ENCODE data around the gene REM2.
"Not testable (repeated sequence)": the region's sequence is repeated elsewhere in the genome, so short reads cannot be mapped to it uniquely, and the experiment has no call there.

The REM2 gene

DNA sequence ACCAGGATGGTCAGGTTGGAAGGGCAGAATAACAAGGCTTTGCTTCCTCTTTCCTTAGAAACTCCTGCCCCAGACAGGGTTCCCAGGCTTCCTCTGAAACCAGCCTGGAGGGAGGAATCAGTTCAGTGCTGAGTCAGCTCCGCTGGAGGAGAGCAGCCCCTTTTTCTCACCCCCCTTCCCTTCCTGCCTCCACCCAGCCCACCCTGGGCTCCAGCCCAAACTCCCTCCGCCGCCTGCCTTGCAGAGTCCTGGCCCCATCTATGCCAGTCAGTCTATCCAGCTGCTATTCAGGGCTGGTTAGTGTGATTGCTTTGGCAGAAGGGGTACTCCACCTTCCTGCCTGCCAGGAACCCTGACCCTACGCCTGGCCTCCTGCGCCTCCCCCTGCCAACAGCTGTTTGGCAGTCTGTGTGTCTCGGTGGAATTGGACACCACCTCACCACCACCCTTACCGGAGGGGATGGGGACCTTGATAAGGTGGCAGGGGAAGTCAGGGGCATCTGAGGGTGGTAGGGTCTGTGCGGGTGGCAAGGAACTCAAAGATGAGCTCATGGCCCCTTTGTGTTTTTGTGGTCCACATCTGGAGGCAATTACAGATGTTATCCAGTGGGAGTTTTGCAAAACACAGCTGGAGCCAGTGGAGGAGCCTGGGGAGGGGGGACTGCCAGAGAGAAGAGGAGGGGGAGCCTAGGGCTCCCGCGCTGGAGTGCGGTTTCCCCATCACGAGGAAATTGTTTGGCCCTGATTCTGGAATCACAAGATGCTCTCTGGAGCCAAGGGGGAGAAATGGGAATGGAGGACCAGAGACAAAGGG, 34.5 kb upstream of the REM2 start:
- Histone ChIP-seq H3K36me3 (ENCODE audit: control insufficient read depth in 4 of 4, insufficient read depth in 4 of 4, low read length in 3 of 4) (no peaks in the 10 kb centered on the region), H3K4me1 (ENCODE audit: control extremely low read depth in 1 of 4, control insufficient read depth in 4 of 4, insufficient read depth in 4 of 4, low read length in 3 of 4) (peaks cover 3 to 48% (median 38%) of the 10 kb centered on the region in 4 experiments), H3K27ac (ENCODE audit: insufficient read depth in 1 of 2, low read depth in 1 of 2, low read length in 2 of 2, poor library complexity in 1 of 2, severe bottlenecking in 2 of 2) (no peak overlapping the region), H3K27me3 (replicated peaks in 2 of 5; ENCODE audit: control insufficient read depth in 4 of 5, insufficient read depth in 5 of 5, low read length in 4 of 5) (peaks cover 0 to 8% (median under 1%) of the 10 kb centered on the region in 5 experiments), H3K4me3 (ENCODE audit: control insufficient read depth in 1 of 7, extremely low read depth in 1 of 7, insufficient read depth in 4 of 7, low read depth in 2 of 7, low read length in 6 of 7) (peak overlapping the region in 3 of 7 experiments; percentile 35 to 55 (median 43)), H3K9me3 (ENCODE audit: control extremely low read depth in 1 of 5, control insufficient read depth in 4 of 5, insufficient read depth in 2 of 5, low read depth in 1 of 5, low read length in 4 of 5) (no peaks in the 10 kb centered on the region)
- CTCF ChIA-PET = interaction anchor here (0.8 to 23.5 kb wide), 10 partner anchors 17 to 292 kb away, joined by 3 to 707 read pairs (median 4); partner anchors contain the start of genes MMP14 and MRPL52
- peak; percentile 79 to 97 (median 95) for DNase-seq
- WGBS (ENCODE audit: insufficient coverage) = 4% methylated on average over 6 of the region's 12 CpGs
- POLR2A ChIA-PET = interaction anchor here (0.5 to 2.6 kb wide), 7 partner anchors 11 to 292 kb away, joined by 3 to 16 read pairs (median 5); partner anchors contain the start of gene MMP14

DNA sequence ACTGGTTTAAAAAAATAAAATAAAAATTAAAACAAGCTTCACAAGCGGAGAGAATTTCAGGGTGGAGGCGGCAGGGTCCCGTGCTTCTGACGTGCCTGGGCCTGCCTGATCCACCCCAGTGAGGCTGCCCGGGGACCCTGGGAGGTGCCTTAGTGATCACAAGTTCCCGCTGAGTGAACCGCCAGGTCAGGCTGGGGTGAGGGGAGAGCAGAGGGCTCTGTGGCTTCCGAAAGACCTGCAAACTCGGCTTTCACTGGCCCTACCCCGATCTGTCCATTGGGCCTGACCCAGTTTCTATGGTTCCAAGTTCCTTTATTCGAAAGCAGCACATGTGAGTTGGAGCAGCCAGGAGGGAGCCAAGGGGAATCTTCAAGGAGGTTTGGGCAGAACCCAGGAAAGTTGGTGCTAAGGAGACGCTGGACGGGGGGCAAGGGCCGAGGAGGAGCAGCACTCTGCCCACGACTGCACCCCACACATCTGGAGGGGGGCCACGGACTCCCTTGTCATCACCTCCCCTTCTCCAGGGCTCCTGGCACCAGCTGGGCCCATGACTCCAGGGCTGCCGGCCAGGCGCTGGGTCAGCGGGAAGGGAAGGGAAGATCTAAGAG, 33.7 kb upstream of the REM2 start:
- POLR2A ChIA-PET = interaction anchor here (0.5 to 2.6 kb wide), 8 partner anchors 11 to 293 kb away, joined by 3 to 16 read pairs (median 4); partner anchors contain the start of gene MMP14
- WGBS (ENCODE audit: insufficient coverage) = 92% methylated on average over 8 of the region's 19 CpGs
- Histone ChIP-seq H3K4me3 (ENCODE audit: control insufficient read depth in 1 of 7, extremely low read depth in 1 of 7, insufficient read depth in 4 of 7, low read depth in 2 of 7, low read length in 6 of 7) (no peak overlapping the region), H3K27me3 (replicated peaks in 2 of 5; ENCODE audit: control insufficient read depth in 4 of 5, insufficient read depth in 5 of 5, low read length in 4 of 5) (peaks cover 0 to 12% (median 3%) of the 10 kb centered on the region in 5 experiments), H3K27ac (ENCODE audit: insufficient read depth in 1 of 2, low read depth in 1 of 2, low read length in 2 of 2, poor library complexity in 1 of 2, severe bottlenecking in 2 of 2) (no peak overlapping the region), H3K36me3 (ENCODE audit: control insufficient read depth in 4 of 4, insufficient read depth in 4 of 4, low read length in 3 of 4) (no peaks in the 10 kb centered on the region), H3K9me3 (ENCODE audit: control extremely low read depth in 1 of 5, control insufficient read depth in 4 of 5, insufficient read depth in 2 of 5, low read depth in 1 of 5, low read length in 4 of 5) (no peaks in the 10 kb centered on the region), H3K4me1 (ENCODE audit: control extremely low read depth in 1 of 4, control insufficient read depth in 4 of 4, insufficient read depth in 4 of 4, low read length in 3 of 4) (peaks cover 3 to 48% (median 38%) of the 10 kb centered on the region in 4 experiments)
- CTCF ChIA-PET = interaction anchor here (0.8 to 23.5 kb wide), 10 partner anchors 19 to 293 kb away, joined by 3 to 707 read pairs (median 3); partner anchors contain the start of genes MMP14 and MRPL52
- no peak for DNase-seq

DNA sequence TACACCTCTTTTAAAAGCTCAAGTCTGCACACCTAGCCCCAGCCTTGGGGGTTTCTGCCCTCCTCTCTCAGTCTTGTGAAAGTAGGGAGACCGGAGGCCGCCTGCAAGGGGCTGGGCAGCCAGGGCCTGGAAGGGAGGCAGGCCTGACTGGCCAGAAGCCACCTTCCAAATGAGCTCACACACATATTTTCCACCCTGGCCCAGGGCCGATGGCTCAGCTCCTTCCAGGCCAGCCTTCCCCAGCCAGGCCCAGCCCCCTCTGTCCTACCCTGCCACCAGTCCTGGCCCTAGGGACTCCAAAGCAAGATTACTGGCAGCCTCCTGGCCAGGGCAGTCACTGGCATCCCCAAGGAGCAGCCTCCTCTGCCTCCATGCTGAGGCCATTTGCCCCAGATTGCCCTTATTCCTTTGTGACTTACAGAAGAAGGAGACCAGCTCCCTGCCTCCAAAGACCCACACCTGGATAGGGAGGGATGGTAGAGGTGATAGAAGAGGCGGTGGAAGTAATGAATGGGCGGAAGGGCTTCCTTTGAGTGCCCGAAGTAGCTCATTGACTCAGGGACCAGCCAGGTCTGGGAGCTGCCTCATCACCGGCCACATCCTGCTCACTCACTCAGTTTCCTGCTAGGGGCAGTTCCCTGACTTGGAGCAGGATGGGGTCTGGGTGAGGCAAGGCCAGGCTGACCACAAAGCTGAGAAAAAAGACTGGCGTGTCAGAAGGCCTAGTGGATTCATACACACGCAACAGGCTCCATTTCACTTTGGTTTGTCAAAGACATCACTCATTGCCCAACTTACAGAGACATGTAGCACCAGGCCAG, 31.9 kb upstream of the REM2 start:
- Histone ChIP-seq H3K4me1 (ENCODE audit: control extremely low read depth in 1 of 4, control insufficient read depth in 4 of 4, insufficient read depth in 4 of 4, low read length in 3 of 4) (peaks cover 3 to 48% (median 38%) of the 10 kb centered on the region in 4 experiments), H3K36me3 (ENCODE audit: control insufficient read depth in 4 of 4, insufficient read depth in 4 of 4, low read length in 3 of 4) (no peaks in the 10 kb centered on the region), H3K9me3 (ENCODE audit: control extremely low read depth in 1 of 5, control insufficient read depth in 4 of 5, insufficient read depth in 2 of 5, low read depth in 1 of 5, low read length in 4 of 5) (no peaks in the 10 kb centered on the region), H3K4me3 (ENCODE audit: control insufficient read depth in 1 of 7, extremely low read depth in 1 of 7, insufficient read depth in 4 of 7, low read depth in 2 of 7, low read length in 6 of 7) (peak overlapping the region in 1 of 7 experiments; percentile 16), H3K27me3 (replicated peaks in 2 of 5; ENCODE audit: control insufficient read depth in 4 of 5, insufficient read depth in 5 of 5, low read length in 4 of 5) (peaks cover under 1 to 27% (median 5%) of the 10 kb centered on the region in 5 experiments), H3K27ac (ENCODE audit: insufficient read depth in 1 of 2, low read depth in 1 of 2, low read length in 2 of 2, poor library complexity in 1 of 2, severe bottlenecking in 2 of 2) (no peak overlapping the region)
- DNase-seq = peak; percentile 58 to 80 (median 76)
- POLR2A ChIA-PET = interaction anchor here (0.6 to 0.7 kb wide), 4 partner anchors 13 to 258 kb away, joined by 3 to 4 read pairs (median 3); partner anchors contain the start of gene MRPL52
- CTCF ChIA-PET = interaction anchor here (0.7 to 23.5 kb wide), 14 partner anchors 8 to 386 kb away, joined by 3 to 707 read pairs (median 4); partner anchors contain the start of genes DAD1, LRP10, MMP14 and MRPL52
- WGBS (ENCODE audit: insufficient coverage) = 23% methylated on average over 3 of the region's 9 CpGs

DNA sequence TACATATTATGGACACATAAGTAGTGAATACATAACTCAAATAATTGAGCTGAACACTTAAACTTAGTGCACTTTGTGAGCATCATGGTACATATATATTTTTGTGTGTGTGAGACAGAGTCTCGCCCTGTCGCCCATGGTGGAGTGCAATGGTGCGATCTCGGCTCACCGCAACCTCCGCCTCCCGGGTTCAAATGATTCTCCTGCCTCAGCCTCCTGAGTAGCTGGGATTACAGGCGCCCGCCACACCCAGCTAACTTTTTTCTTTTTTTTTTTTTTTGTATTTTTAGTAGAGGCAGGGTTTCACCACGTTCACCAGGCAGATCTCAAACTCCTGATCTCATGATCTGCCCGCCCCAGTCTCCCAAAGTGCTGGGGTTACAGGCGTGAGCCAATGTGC, 30.8 kb upstream of the REM2 start:
- H3K9me3 ChIP-seq (ENCODE audit: control extremely low read depth in 1 of 5, control insufficient read depth in 4 of 5, insufficient read depth in 2 of 5, low read depth in 1 of 5, low read length in 4 of 5); H3K27ac ChIP-seq (ENCODE audit: insufficient read depth in 1 of 2, low read depth in 1 of 2, low read length in 2 of 2, poor library complexity in 1 of 2, severe bottlenecking in 2 of 2); DNase-seq; H3K4me3 ChIP-seq (ENCODE audit: control insufficient read depth in 1 of 7, extremely low read depth in 1 of 7, insufficient read depth in 4 of 7, low read depth in 2 of 7, low read length in 6 of 7); H3K36me3 ChIP-seq (ENCODE audit: control insufficient read depth in 4 of 4, insufficient read depth in 4 of 4, low read length in 3 of 4): not testable (repeated sequence)
- POLR2A ChIA-PET = interaction anchor here (1.1 kb wide), 1 partner anchor 27 kb away, joined by 3 read pairs; no protein-coding TSS in a partner anchor
- Histone ChIP-seq H3K4me1 (ENCODE audit: control extremely low read depth in 1 of 4, control insufficient read depth in 4 of 4, insufficient read depth in 4 of 4, low read length in 3 of 4) (peaks cover 3 to 41% (median 36%) of the 10 kb centered on the region in 4 experiments), H3K27me3 (replicated peaks in 2 of 5; ENCODE audit: control insufficient read depth in 4 of 5, insufficient read depth in 5 of 5, low read length in 4 of 5) (peaks cover 2 to 35% (median 5%) of the 10 kb centered on the region in 5 experiments)
- 100% methylated on average over 1 of the region's 12 CpGs for WGBS (ENCODE audit: insufficient coverage)
- CTCF ChIA-PET = interaction anchor here (0.7 to 23.5 kb wide), 20 partner anchors 12 to 462 kb away, joined by 3 to 707 read pairs (median 6); partner anchors contain the start of genes DAD1, LRP10, MMP14 and MRPL52

DNA sequence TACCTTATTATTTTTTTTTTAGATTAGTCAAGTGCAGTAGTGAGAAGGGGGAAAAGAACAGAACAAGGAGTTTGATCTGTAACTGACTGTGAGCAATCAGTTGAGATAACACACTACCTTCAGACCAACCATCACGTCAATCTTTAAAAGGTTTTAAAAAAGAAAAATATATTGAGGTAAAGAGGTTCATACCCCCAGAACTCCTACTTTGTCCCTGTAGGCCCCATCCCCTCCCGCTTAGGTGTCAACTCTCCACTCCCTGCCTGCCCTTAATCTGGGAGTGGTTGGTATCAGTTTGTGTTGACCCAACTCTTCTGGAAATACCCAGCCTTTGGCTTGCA, 30.5 kb upstream of the REM2 start:
- H3K27ac ChIP-seq (ENCODE audit: insufficient read depth in 1 of 2, low read depth in 1 of 2, low read length in 2 of 2, poor library complexity in 1 of 2, severe bottlenecking in 2 of 2) = no peak overlapping the region
- DNase-seq = no peak
- POLR2A ChIA-PET = interaction anchor here (0.7 to 1.1 kb wide), 2 partner anchors 28 to 30 kb away, joined by 3 to 5 read pairs; no protein-coding TSS in a partner anchor
- peaks cover 3 to 40% (median 35%) of the 10 kb centered on the region in 4 experiments for H3K4me1 ChIP-seq (ENCODE audit: control extremely low read depth in 1 of 4, control insufficient read depth in 4 of 4, insufficient read depth in 4 of 4, low read length in 3 of 4)
- CTCF ChIA-PET = interaction anchor here (0.7 to 23.5 kb wide), 22 partner anchors 8 to 463 kb away, joined by 3 to 707 read pairs (median 7); partner anchors contain the start of genes DAD1, LRP10, MMP14 and MRPL52
- no CpG with 5 or more reads among the region's 2 CpGs for WGBS (ENCODE audit: insufficient coverage)
- H3K27me3 ChIP-seq (replicated peaks in 2 of 5; ENCODE audit: control insufficient read depth in 4 of 5, insufficient read depth in 5 of 5, low read length in 4 of 5) = peaks cover 2 to 39% (median 5%) of the 10 kb centered on the region in 5 experiments
- peaks cover 0 to 5% (median 2%) of the 10 kb centered on the region in 5 experiments for H3K9me3 ChIP-seq (ENCODE audit: control extremely low read depth in 1 of 5, control insufficient read depth in 4 of 5, insufficient read depth in 2 of 5, low read depth in 1 of 5, low read length in 4 of 5)
- H3K4me3 ChIP-seq (ENCODE audit: control insufficient read depth in 1 of 7, extremely low read depth in 1 of 7, insufficient read depth in 4 of 7, low read depth in 2 of 7, low read length in 6 of 7) = no peak overlapping the region
- H3K36me3 ChIP-seq (ENCODE audit: control insufficient read depth in 4 of 4, insufficient read depth in 4 of 4, low read length in 3 of 4) = no peaks in the 10 kb centered on the region

Measured in common myeloid progenitor, CD34-positive (primary cell).